HUES48 (cell line): Measurements from ENCODE around the gene MRPL58.

ENCODE experiments used
- H3K27ac ChIP-seq: one replicate; pipeline ENCODE4 v1.7.0; 2013; ENCODE audit warnings: low read depth, low read length, inconsistent platforms
- H3K27me3 ChIP-seq: 2 replicates; pipeline ENCODE4 v1.6.1; 2013; ENCODE audit warnings: mild to moderate bottlenecking, low read length; ENCODE audit not compliant: control insufficient read depth, insufficient read depth
- H3K36me3 ChIP-seq: 2 replicates; pipeline ENCODE4 v1.6.1; 2013; ENCODE audit warnings: low read length; ENCODE audit not compliant: control insufficient read depth, insufficient read depth
- H3K4me1 ChIP-seq: 2 replicates; pipeline ENCODE4 v1.6.1; 2013; ENCODE audit warnings: mild to moderate bottlenecking, low read length; ENCODE audit not compliant: control insufficient read depth, insufficient read depth
- H3K4me3 ChIP-seq: 2 replicates; pipeline ENCODE4 v1.5.1; 2013; ENCODE audit warnings: mild to moderate bottlenecking, low read depth, low read length
- H3K9ac ChIP-seq: 2 replicates; pipeline ENCODE4 v1.6.1; 2013; ENCODE audit warnings: mild to moderate bottlenecking, low read depth, low read length, moderate library complexity
- H3K9me3 ChIP-seq: 2 replicates; pipeline ENCODE4 v1.6.1; 2013; ENCODE audit warnings: low read length; ENCODE audit not compliant: control insufficient read depth, insufficient read depth

Gene MRPL58

DNA sequence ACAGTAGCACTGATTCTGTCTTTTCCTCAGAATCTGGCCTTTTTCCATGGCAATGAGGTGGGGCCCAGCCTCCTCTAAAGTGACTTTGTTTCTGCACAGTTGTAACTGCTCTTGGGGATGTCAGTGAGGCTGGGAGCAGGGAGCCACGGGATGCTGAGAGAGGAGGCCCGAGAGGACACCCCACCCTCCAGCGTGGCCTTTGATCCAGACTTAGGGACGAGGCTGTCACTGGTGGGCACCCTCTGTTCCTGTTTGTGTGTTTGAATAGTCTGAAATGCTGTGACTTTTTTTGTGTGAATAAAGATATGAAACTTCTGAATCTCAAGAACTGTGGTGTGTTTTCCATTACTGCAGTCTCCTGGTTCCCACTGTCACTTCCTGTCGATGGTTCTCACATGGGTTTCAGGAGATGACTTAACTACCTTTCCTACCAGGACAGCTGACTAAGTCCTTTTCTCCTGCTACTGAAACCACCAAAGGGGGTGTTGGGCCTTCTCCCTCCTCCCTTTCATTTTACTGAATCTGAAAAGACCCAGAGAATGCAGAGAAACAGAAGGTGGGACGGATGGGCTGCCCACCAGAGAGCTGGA is 53.2 kb downstream of the MRPL58 start:
- Histone ChIP-seq H3K36me3 (peaks cover 52% of the 10 kb centered on the region), H3K9me3 (no peaks in the 10 kb centered on the region), H3K4me1 (no peaks in the 10 kb centered on the region), H3K4me3 (no peak overlapping the region), H3K27me3 (no peaks in the 10 kb centered on the region), H3K9ac (no peak overlapping the region), H3K27ac (no peak overlapping the region)

- H3K4me3 ChIP-seq, result no peak overlapping the region
- peaks cover 30% of the 10 kb centered on the region for H3K36me3 ChIP-seq
- no peak overlapping the region for H3K27ac ChIP-seq
- H3K9ac ChIP-seq, result no peak overlapping the region
- H3K4me1 ChIP-seq, result no peaks in the 10 kb centered on the region
- no peaks in the 10 kb centered on the region for H3K27me3 ChIP-seq
- no peaks in the 10 kb centered on the region for H3K9me3 ChIP-seq
Measured at GRCh38 chr17:75067856-75068255, 55.4 kb downstream of the MRPL58 start.

- Histone ChIP-seq H3K27me3 (no peaks in the 10 kb centered on the region), H3K4me3 (no peak overlapping the region), H3K9ac (no peak overlapping the region), H3K36me3 (peaks cover 21% of the 10 kb centered on the region), H3K9me3 (no peaks in the 10 kb centered on the region), H3K27ac (no peak overlapping the region), H3K4me1 (no peaks in the 10 kb centered on the region)
Measured at GRCh38 chr17:75068750-75069149, 56.3 kb downstream of the MRPL58 start.

- Histone ChIP-seq H3K4me3 (no peak overlapping the region), H3K9ac (no peak overlapping the region), H3K36me3 (peaks cover 11% of the 10 kb centered on the region; the same call in 1 of the 2 replicates), H3K27me3 (no peaks in the 10 kb centered on the region), H3K9me3 (no peaks in the 10 kb centered on the region), H3K4me1 (no peaks in the 10 kb centered on the region), H3K27ac (no peak overlapping the region)
Measured at GRCh38 chr17:75069783-75070182, 57.3 kb downstream of the MRPL58 start.
